ENCODE data around the gene ALPI.

- TF ChIP-seq EZH2phosphoT487 (IDR thresholded peaks at IDR 0.05; ENCODE audit: borderline replicate concordance, low read length) = no peak
- no peak for TF ChIP-seq CTCF (conservative IDR thresholded peaks at IDR 0.05; ENCODE audit: low read depth, low read length)
Measured at GRCh38 chr2:232441147-232441651, 14.8 kb upstream of the ALPI start.
